ENCODE measurements around the gene ACRBP.

DNA sequence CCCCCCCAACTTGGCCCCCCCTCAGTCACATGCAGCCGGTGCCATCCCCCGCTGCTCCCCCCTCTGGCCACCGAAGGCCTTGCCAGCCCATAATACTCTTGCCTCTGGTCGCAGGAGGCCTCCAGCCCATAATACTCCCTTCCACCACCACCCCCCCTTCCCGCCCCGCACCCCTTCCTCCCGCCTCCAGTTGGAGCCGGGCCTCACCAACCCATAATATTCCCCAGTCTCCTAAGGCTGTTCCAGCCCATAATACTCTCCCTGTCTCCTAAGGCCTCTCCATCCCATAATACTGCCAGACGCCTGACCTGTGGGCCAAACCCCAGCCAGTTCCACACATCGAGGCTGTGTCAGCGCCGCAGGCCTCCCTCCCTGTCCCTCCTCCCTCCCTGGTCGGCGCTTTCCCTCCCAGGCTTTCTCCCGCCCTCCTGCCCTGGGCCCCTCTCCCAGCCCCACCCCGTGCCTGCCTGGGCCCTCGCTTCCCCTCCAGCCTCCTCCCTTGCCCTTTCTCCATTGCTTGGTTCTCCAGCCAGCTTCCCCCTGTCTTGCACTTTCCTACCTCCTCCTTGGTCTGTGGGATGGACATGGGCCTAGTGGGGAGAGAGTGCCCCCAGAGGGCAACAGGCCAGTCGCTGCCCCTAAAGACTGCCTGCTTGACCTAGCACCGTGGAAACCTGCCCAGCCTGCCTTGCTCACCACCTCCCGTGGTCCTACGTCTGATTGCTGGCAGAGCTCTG, 33.3 kb downstream of the ACRBP start:
- peak in 1 of 4 donors; percentile 12 for TF ChIP-seq POLR2A (IDR thresholded peaks at IDR 0.05)
- TF ChIP-seq, protein P1, sequence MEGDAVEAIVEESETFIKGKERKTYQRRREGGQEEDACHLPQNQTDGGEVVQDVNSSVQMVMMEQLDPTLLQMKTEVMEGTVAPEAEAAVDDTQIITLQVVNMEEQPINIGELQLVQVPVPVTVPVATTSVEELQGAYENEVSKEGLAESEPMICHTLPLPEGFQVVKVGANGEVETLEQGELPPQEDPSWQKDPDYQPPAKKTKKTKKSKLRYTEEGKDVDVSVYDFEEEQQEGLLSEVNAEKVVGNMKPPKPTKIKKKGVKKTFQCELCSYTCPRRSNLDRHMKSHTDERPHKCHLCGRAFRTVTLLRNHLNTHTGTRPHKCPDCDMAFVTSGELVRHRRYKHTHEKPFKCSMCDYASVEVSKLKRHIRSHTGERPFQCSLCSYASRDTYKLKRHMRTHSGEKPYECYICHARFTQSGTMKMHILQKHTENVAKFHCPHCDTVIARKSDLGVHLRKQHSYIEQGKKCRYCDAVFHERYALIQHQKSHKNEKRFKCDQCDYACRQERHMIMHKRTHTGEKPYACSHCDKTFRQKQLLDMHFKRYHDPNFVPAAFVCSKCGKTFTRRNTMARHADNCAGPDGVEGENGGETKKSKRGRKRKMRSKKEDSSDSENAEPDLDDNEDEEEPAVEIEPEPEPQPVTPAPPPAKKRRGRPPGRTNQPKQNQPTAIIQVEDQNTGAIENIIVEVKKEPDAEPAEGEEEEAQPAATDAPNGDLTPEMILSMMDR (IDR thresholded peaks at IDR 0.05): peak in 2 of 6 experiments; percentile 3 to 5

All from esophagus squamous epithelium (tissue), 4 donors.